ENCODE results near the gene PDPN. TPM values are rescaled to one million over a fixed set of nuclear protein-coding genes. Genes with fewer than 3 reads are reported as not detected.

The PDPN gene
- total RNA-seq, 6 donors from 2014 or later, result 9.4 to 56.5 (median 34.2) TPM

GRCh38 chr1:13593511-13594131 lies 10.0 kb downstream of the PDPN start:
- peak overlapping the region; percentile 35 to 68 (median 50) for H3K27ac ChIP-seq
- no peaks in the 10 kb centered on the region for H3K9me3 ChIP-seq
- DNase-seq, result peak in 1 of 2 donors; percentile 52
- H3K27me3 ChIP-seq, result no peaks in the 10 kb centered on the region
- 26 to 38% methylated on average over 8 to 10 of the region's 10 CpGs for WGBS, 2 donors
- H3K4me3 ChIP-seq, result no peak overlapping the region
- H3K4me1 ChIP-seq, result peaks cover 0 to 11% (median 1%) of the 10 kb centered on the region in 4 donors
- ATAC-seq (ENCODE audit: low FRiP score in 2 of 2), result peak; percentile 73 to 96
- no peaks in the 10 kb centered on the region for H3K36me3 ChIP-seq
- no peak for TF ChIP-seq CTCF (IDR thresholded peaks at IDR 0.05)
- TF ChIP-seq POLR2A (IDR thresholded peaks at IDR 0.05), result peak in 1 of 4 donors; percentile 28
- peak; percentile 37 to 48 for TF ChIP-seq POLR2AphosphoS5 (IDR thresholded peaks at IDR 0.05)
- TF ChIP-seq EP300 (IDR thresholded peaks at IDR 0.05), result peak in 1 of 4 donors; percentile 64

- Histone ChIP-seq H3K9me3 (no peaks in the 10 kb centered on the region), H3K27me3 (no peaks in the 10 kb centered on the region), H3K36me3 (no peaks in the 10 kb centered on the region), H3K4me3 (no peak overlapping the region), H3K4me1 (peaks cover 0 to 19% (median 1%) of the 10 kb centered on the region in 4 donors), H3K27ac (no peak overlapping the region)
- WGBS, 2 donors, result 82 to 87% methylated on average over 10 of the region's 10 CpGs
- no peak for ATAC-seq (ENCODE audit: low FRiP score in 2 of 2)
- TF ChIP-seq POLR2AphosphoS5 (IDR thresholded peaks at IDR 0.05) (no peak), EP300 (IDR thresholded peaks at IDR 0.05) (no peak), POLR2A (IDR thresholded peaks at IDR 0.05) (no peak), CTCF (IDR thresholded peaks at IDR 0.05) (no peak)
- DNase-seq, result no peak
Observed at GRCh38 chr1:13595411-13595810, 11.8 kb downstream of the PDPN start.

GRCh38 chr1:13597166-13597565 lies 13.5 kb downstream of the PDPN start:
- 32 to 39% methylated on average over 7 of the region's 7 CpGs for WGBS, 2 donors
- TF ChIP-seq POLR2A (IDR thresholded peaks at IDR 0.05) (no peak), EP300 (IDR thresholded peaks at IDR 0.05) (no peak), POLR2AphosphoS5 (IDR thresholded peaks at IDR 0.05) (no peak), CTCF (IDR thresholded peaks at IDR 0.05) (no peak)
- H3K4me1 ChIP-seq, result peaks cover 0 to 24% (median 1%) of the 10 kb centered on the region in 4 donors

GRCh38 chr1:13600762-13601453 lies 17.3 kb downstream of the PDPN start:
- no peak for TF ChIP-seq POLR2A (IDR thresholded peaks at IDR 0.05)
- TF ChIP-seq POLR2AphosphoS5 (IDR thresholded peaks at IDR 0.05), result peak in 1 of 2 donors; percentile 7
- Histone ChIP-seq H3K4me1 (peaks cover 0 to 13% (median 0%) of the 10 kb centered on the region in 4 donors), H3K27ac (peak overlapping the region; percentile 38 to 67 (median 61)), H3K27me3 (no peaks in the 10 kb centered on the region), H3K36me3 (no peaks in the 10 kb centered on the region), H3K4me3 (no peak overlapping the region), H3K9me3 (no peaks in the 10 kb centered on the region)
- 59 to 60% methylated on average over 6 to 7 of the region's 7 CpGs for WGBS, 2 donors
- DNase-seq (peak in 1 of 2 donors; percentile 73), ATAC-seq (ENCODE audit: low FRiP score in 2 of 2) (peak; percentile 25 to 70)

More at GRCh38 chr1:13597166-13597565, 13.5 kb downstream of the PDPN start:
- H3K9me3 ChIP-seq, result no peaks in the 10 kb centered on the region
- H3K4me3 ChIP-seq, result no peak overlapping the region
- H3K36me3 ChIP-seq, result no peaks in the 10 kb centered on the region
- no peaks in the 10 kb centered on the region for H3K27me3 ChIP-seq
- DNase-seq (no peak), ATAC-seq (ENCODE audit: low FRiP score in 2 of 2) (no peak)
- no peak overlapping the region for H3K27ac ChIP-seq

GRCh38 chr1:13604176-13604575 lies 20.5 kb downstream of the PDPN start:
- Histone ChIP-seq H3K9me3 (no peaks in the 10 kb centered on the region), H3K27me3 (no peaks in the 10 kb centered on the region), H3K4me1 (peaks cover 0 to 13% (median 0%) of the 10 kb centered on the region in 4 donors), H3K27ac (no peak overlapping the region), H3K4me3 (no peak overlapping the region), H3K36me3 (no peaks in the 10 kb centered on the region)
- no peak for DNase-seq
- 83 to 90% methylated on average over 5 of the region's 5 CpGs for WGBS, 2 donors
- TF ChIP-seq POLR2A (IDR thresholded peaks at IDR 0.05) (no peak), EP300 (IDR thresholded peaks at IDR 0.05) (no peak), CTCF (IDR thresholded peaks at IDR 0.05) (no peak), POLR2AphosphoS5 (IDR thresholded peaks at IDR 0.05) (no peak)
- no peak for ATAC-seq (ENCODE audit: low FRiP score in 2 of 2)

Measured in upper lobe of left lung (tissue), 6 donors.